Endothelial cell of umbilical vein (primary cell): ENCODE measurements around the gene TMEM214.

ENCODE experiments used
- CTCF ChIP-seq, 2 donors: IDR thresholded peaks; 1 replicate in 1 of 2; 2 replicates in 1 of 2; pipeline ENCODE4 v1.5.1; 2011; ENCODE audit warnings: low read length in 2 of 2, mild to moderate bottlenecking in 2 of 2, moderate library complexity in 2 of 2, control low read depth in 1 of 2, inconsistent platforms in 1 of 2, low read depth in 1 of 2; ENCODE audit not compliant: insufficient read depth in 1 of 2; ENCODE audit errors: extremely low read depth in 1 of 2
- FOS ChIP-seq: IDR thresholded peaks from 2 replicates; pipeline ENCODE4 v1.6.1; 2011; ENCODE audit warnings: mild to moderate bottlenecking, low read length, moderate library complexity, borderline replicate concordance; ENCODE audit not compliant: insufficient read depth
- POLR2A ChIP-seq: IDR thresholded peaks from 2 replicates; pipeline ENCODE4 v1.6.1; 2012; ENCODE audit warnings: low read depth, mild to moderate bottlenecking, control low read depth, low read length

GRCh38 chr2:27069436-27069835 lies 36.7 kb downstream of the TMEM214 start:
- TF ChIP-seq CTCF (IDR thresholded peaks at IDR 0.05; ENCODE audit: extremely low read depth in 1 of 2, insufficient read depth in 1 of 2, low read depth in 1 of 2, low read length in 2 of 2): no peak
- TF ChIP-seq POLR2A: no peak
- no peak for TF ChIP-seq FOS
